Neural cell (in vitro differentiated cells): ENCODE measurements around the gene DNAH1. TPM values are rescaled to one million over a fixed set of nuclear protein-coding genes. Genes with fewer than 3 reads are reported as not detected.

Experiments
- H2AFZ ChIP-seq: fragments of 200-600, 300-800 bp; sonication (generic), shearing (Covaris generic); 2 replicates; pipeline ENCODE4 v1.6.0; 2014; ENCODE audit warnings: low read depth, mild to moderate bottlenecking, antibody characterized with exemption, low read length, moderate library complexity
- H3F3A ChIP-seq: fragments of 200-600 bp; shearing (Covaris generic); 2 replicates; pipeline ENCODE4 v1.6.1; 2016; ENCODE audit warnings: mild to moderate bottlenecking, moderate library complexity, mixed read lengths, antibody characterized with exemption, low read length; ENCODE audit not compliant: insufficient read depth, poor library complexity, severe bottlenecking
- H3K27ac ChIP-seq: fragments of 200-600, 300-800 bp; sonication (generic), shearing (Covaris generic); 2 replicates; pipeline ENCODE4 v1.5.1; 2014; ENCODE audit warnings: mild to moderate bottlenecking, low read length, moderate library complexity
- H3K27me3 ChIP-seq: fragments of 300-800, 200-600 bp; sonication (generic), shearing (Covaris generic); 2 replicates; pipeline ENCODE4 v1.6.0; 2014; ENCODE audit warnings: mild to moderate bottlenecking, low read depth, low read length, moderate library complexity; ENCODE audit not compliant: insufficient read depth
- H3K36me3 ChIP-seq: fragments of 300-800, 200-600 bp; sonication (generic), shearing (Covaris generic); 2 replicates; pipeline ENCODE4 v1.5.1; 2014; ENCODE audit warnings: mild to moderate bottlenecking, antibody characterized with exemption, low read length, moderate library complexity; ENCODE audit not compliant: insufficient read depth
- H3K4me2 ChIP-seq: fragments of 300-800, 200-600 bp; sonication (generic), shearing (Covaris generic); 2 replicates; pipeline ENCODE4 v1.6.0; 2014; ENCODE audit warnings: mild to moderate bottlenecking, low read length
- H3K4me3 ChIP-seq: fragments of 300-800, 200-600 bp; sonication (generic), shearing (Covaris generic); 2 replicates; pipeline ENCODE4 v1.5.1; 2014; ENCODE audit warnings: mild to moderate bottlenecking, low read length, moderate library complexity
- H3K79me2 ChIP-seq: fragments of 200-600 bp; shearing (Covaris generic); replicated peaks from 2 replicates; pipeline ENCODE4 v1.6.0; 2014; ENCODE audit warnings: mild to moderate bottlenecking, low read length, moderate library complexity; ENCODE audit not compliant: insufficient read depth
- H3K9ac ChIP-seq: fragments of 300-800, 200-600 bp; sonication (generic), shearing (Covaris generic); 2 replicates; pipeline ENCODE4 v1.6.1; 2016; ENCODE audit warnings: mild to moderate bottlenecking, low read length, mixed read lengths
- H3K9me2 ChIP-seq: fragments of 200-600 bp; shearing (Covaris generic); 2 replicates; pipeline ENCODE4 v1.6.1; 2016; ENCODE audit warnings: mild to moderate bottlenecking, low read length, mixed read lengths; ENCODE audit not compliant: insufficient read depth
- H3K9me3 ChIP-seq: fragments of 200-600, 300-800 bp; sonication (generic), shearing (Covaris generic); 2 replicates; pipeline ENCODE4 v1.6.1; 2016; ENCODE audit warnings: mild to moderate bottlenecking, mixed run types, low read length, moderate library complexity, mixed read lengths
- H4K20me1 ChIP-seq: fragments of 200-600 bp; shearing (Covaris generic); 2 replicates; pipeline ENCODE4 v1.6.1; 2016; ENCODE audit warnings: mild to moderate bottlenecking, mixed run types; ENCODE audit not compliant: insufficient read depth
- CTCF ChIP-seq: fragments of 450-650 bp; IDR thresholded peaks from 2 replicates; pipeline ENCODE4 v1.5.1; 2014; ENCODE audit warnings: antibody characterized with exemption, mild to moderate bottlenecking, moderate library complexity; ENCODE audit not compliant: poor library complexity, severe bottlenecking
- EP300 ChIP-seq: fragments of 450-650 bp; conservative IDR thresholded peaks from 2 replicates; pipeline ENCODE4 v1.6.1; 2014; ENCODE audit warnings: antibody characterized with exemption, mild to moderate bottlenecking, moderate library complexity; ENCODE audit not compliant: poor library complexity, severe bottlenecking
- EZH2 ChIP-seq: fragments of 200-600, 300-800 bp; shearing (Covaris generic), sonication (generic); IDR thresholded peaks from 2 replicates; pipeline ENCODE4 v1.6.1; 2014; ENCODE audit warnings: antibody characterized with exemption, low read length, borderline replicate concordance, mild to moderate bottlenecking; ENCODE audit not compliant: insufficient read depth, poor library complexity, severe bottlenecking
- MXI1 ChIP-seq: fragments of 450-650 bp; conservative IDR thresholded peaks from 2 replicates; pipeline ENCODE4 v1.6.1; 2014; ENCODE audit warnings: antibody characterized with exemption, mild to moderate bottlenecking; ENCODE audit not compliant: poor library complexity, severe bottlenecking
- POLR2AphosphoS5 ChIP-seq: IDR thresholded peaks from 2 replicates; pipeline ENCODE4 v1.6.1; 2012
- RAD21 ChIP-seq: fragments of 450-650 bp; conservative IDR thresholded peaks from 2 replicates; pipeline ENCODE4 v1.6.1; 2014; ENCODE audit warnings: antibody characterized with exemption, mild to moderate bottlenecking, moderate library complexity
- REST ChIP-seq: IDR thresholded peaks from 2 replicates; pipeline ENCODE4 v1.6.1; 2012; ENCODE audit warnings: borderline replicate concordance
- SMC3 ChIP-seq: fragments of 450-650 bp; conservative IDR thresholded peaks from 2 replicates; pipeline ENCODE4 v1.6.1; 2014; ENCODE audit warnings: antibody characterized with exemption, mild to moderate bottlenecking, moderate library complexity; ENCODE audit not compliant: poor library complexity
- TAF1 ChIP-seq: IDR thresholded peaks from 2 replicates; pipeline ENCODE4 v1.6.1; 2012; ENCODE audit warnings: low read depth
- polyA plus RNA-seq: library from polyadenylated mRNA; depleted of rRNA; stranded (reverse); fragments of >200 nt; gene quantifications from 2 replicates; pipeline ENCODE4 v1.2.3, GENCODE V29; 2014

The DNAH1 gene
- polyA plus RNA-seq, 1 donor from 2014 or later, result 5.4 TPM

GRCh38 chr3:52318186-52318816 lies 2.2 kb downstream of the DNAH1 start:
- Histone ChIP-seq H2AFZ (no peak overlapping the region), H3K4me2 (no peak overlapping the region), H3K36me3 (no peaks in the 10 kb centered on the region), H3K27ac (no peak overlapping the region), H3K79me2 (no peaks in the 10 kb centered on the region), H4K20me1 (no peaks in the 10 kb centered on the region), H3K4me3 (no peak overlapping the region), H3K9ac (no peak overlapping the region), H3F3A (no peaks in the 10 kb centered on the region), H3K9me3 (no peaks in the 10 kb centered on the region), H3K27me3 (no peaks in the 10 kb centered on the region), H3K9me2 (no peaks in the 10 kb centered on the region)
- no peak for TF ChIP-seq EP300
- no peak for TF ChIP-seq SMC3
- TF ChIP-seq CTCF, result no peak
- TF ChIP-seq TAF1, result no peak
- TF ChIP-seq EZH2, result no peak
- no peak for TF ChIP-seq POLR2AphosphoS5
- no peak for TF ChIP-seq MXI1
- no peak for TF ChIP-seq REST
- no peak for TF ChIP-seq RAD21

GRCh38 chr3:52319921-52320595 lies 3.9 kb downstream of the DNAH1 start:
- Histone ChIP-seq H3K27me3 (no peaks in the 10 kb centered on the region), H3K9me3 (no peaks in the 10 kb centered on the region), H2AFZ (no peak overlapping the region), H3K4me2 (no peak overlapping the region), H3K9ac (no peak overlapping the region), H4K20me1 (no peaks in the 10 kb centered on the region), H3F3A (no peaks in the 10 kb centered on the region), H3K79me2 (no peaks in the 10 kb centered on the region), H3K9me2 (no peaks in the 10 kb centered on the region), H3K27ac (no peak overlapping the region), H3K36me3 (no peaks in the 10 kb centered on the region), H3K4me3 (no peak overlapping the region)
- TF ChIP-seq EZH2 (no peak), EP300 (no peak), POLR2AphosphoS5 (no peak), REST (no peak), CTCF (no peak), MXI1 (no peak), SMC3 (no peak), RAD21 (no peak), TAF1 (no peak)
